ENCODE results near the gene CYSRT1. TPM values are rescaled to one million over a fixed set of nuclear protein-coding genes. Genes with fewer than 3 reads are reported as not detected.
A peak's percentile ranks its signal among the peaks of the same experiment; 100 is the strongest.

CYSRT1 gene
- total RNA-seq, 3 donors from 2014 or later, result not detected

- H3K36me3 ChIP-seq (ENCODE audit: low read depth), result no peaks in the 10 kb centered on the region
- H3K4me1 ChIP-seq (ENCODE audit: low read depth), result peaks cover 64% of the 10 kb centered on the region
- peak; percentile 82 to 90 (median 85) for DNase-seq
- TF ChIP-seq, protein P1, sequence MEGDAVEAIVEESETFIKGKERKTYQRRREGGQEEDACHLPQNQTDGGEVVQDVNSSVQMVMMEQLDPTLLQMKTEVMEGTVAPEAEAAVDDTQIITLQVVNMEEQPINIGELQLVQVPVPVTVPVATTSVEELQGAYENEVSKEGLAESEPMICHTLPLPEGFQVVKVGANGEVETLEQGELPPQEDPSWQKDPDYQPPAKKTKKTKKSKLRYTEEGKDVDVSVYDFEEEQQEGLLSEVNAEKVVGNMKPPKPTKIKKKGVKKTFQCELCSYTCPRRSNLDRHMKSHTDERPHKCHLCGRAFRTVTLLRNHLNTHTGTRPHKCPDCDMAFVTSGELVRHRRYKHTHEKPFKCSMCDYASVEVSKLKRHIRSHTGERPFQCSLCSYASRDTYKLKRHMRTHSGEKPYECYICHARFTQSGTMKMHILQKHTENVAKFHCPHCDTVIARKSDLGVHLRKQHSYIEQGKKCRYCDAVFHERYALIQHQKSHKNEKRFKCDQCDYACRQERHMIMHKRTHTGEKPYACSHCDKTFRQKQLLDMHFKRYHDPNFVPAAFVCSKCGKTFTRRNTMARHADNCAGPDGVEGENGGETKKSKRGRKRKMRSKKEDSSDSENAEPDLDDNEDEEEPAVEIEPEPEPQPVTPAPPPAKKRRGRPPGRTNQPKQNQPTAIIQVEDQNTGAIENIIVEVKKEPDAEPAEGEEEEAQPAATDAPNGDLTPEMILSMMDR (IDR thresholded peaks at IDR 0.05), result no peak
- no peak overlapping the region for H3K4me3 ChIP-seq
- peak; percentile 59 for ATAC-seq
- no peaks in the 10 kb centered on the region for H3K9me3 ChIP-seq
- intact Hi-C loops (cut with DNase I, micrococcal nuclease), result no loop called here
Observed at GRCh38 chr9:137194909-137195308, 30.1 kb upstream of the CYSRT1 start.

GRCh38 chr9:137195525-137196220 is 29.3 kb upstream of the CYSRT1 start:
- intact Hi-C loops (cut with DNase I, micrococcal nuclease), result no loop called here
- Histone ChIP-seq H3K4me3 (no peak overlapping the region), H3K9me3 (no peaks in the 10 kb centered on the region), H3K4me1 (ENCODE audit: low read depth) (peaks cover 57% of the 10 kb centered on the region), H3K36me3 (ENCODE audit: low read depth) (peaks cover under 1% of the 10 kb centered on the region)
- DNase-seq (peak; percentile 90 to 94 (median 94)), ATAC-seq (peak; percentile 72)
- TF ChIP-seq, protein P1 (IDR thresholded peaks at IDR 0.05), result no peak

GRCh38 chr9:137198051-137198901 is 26.7 kb upstream of the CYSRT1 start:
- intact Hi-C loops (cut with DNase I, micrococcal nuclease), result no loop called here
- H3K4me1 ChIP-seq (ENCODE audit: low read depth), result peaks cover 60% of the 10 kb centered on the region
- H3K9me3 ChIP-seq, result no peaks in the 10 kb centered on the region
- peak overlapping the region; percentile 56 for H3K4me3 ChIP-seq
- DNase-seq (peak; percentile 81 to 85 (median 84)), ATAC-seq (peak; percentile 39)
- TF ChIP-seq, protein P1 (IDR thresholded peaks at IDR 0.05), result no peak
- peaks cover 3% of the 10 kb centered on the region for H3K36me3 ChIP-seq (ENCODE audit: low read depth)

DNA sequence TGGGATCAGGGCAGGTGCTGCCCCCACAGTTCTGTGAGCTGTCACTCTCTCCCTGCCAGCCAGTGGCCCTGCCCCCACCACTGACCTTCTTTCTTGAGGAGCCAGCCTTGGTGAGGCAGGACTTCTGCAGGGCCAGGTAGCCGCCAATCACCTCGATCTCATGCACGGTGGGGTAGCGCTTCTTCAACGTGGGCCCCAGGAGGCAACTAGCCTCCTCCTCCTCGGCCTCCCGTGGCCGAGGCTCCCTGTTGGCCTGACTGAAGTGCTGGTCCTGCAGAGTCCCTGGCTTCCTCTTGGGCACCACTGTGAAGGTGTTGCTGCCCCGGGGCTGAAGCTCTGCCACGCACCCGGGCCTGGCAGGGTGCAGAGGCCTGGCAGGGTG is 26.1 kb upstream of the CYSRT1 start:
- Histone ChIP-seq H3K4me3 (peak overlapping the region; percentile 56), H3K9me3 (no peaks in the 10 kb centered on the region), H3K36me3 (ENCODE audit: low read depth) (peaks cover 3% of the 10 kb centered on the region), H3K4me1 (ENCODE audit: low read depth) (peaks cover 65% of the 10 kb centered on the region)
- TF ChIP-seq, protein P1 (IDR thresholded peaks at IDR 0.05), result no peak
- intact Hi-C loops (cut with DNase I, micrococcal nuclease), result no loop called here
- ATAC-seq (no peak), DNase-seq (no peak)

DNA sequence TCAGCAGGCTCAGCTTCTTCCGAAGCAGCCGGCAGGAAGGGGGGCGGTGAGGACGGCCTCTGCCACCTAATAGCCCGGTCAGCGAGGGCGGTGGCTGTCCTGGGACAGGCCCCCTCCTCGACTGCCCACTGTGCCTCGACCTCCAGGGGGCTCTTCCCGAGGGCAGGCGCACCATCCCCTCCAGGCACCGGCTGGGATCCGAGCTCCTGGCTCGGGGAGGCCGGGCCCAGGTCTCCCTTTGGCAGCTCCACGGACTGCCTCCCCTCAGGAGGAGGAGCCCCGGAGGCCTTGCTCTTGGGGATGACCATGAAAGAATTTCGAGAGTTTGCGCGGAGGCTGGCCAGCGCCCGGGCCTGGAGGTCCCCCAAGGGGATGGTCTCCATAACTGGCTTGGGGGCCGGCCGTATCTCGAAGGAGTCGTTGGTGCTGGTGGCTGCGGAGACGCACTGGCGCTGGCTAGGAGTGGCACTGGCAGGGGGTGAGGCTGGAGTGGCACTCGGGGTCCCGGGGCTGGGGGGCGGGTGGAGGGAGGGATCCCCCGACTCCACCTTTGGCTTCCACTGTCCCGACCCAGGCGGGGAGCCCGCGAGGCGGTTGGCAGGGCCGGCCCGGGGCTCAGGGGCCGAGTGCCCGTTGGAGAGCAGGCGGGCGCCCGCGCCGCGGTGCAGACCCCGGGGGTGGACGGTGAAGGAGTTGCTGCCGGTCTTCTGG is 25.4 kb upstream of the CYSRT1 start:
- intact Hi-C loops (cut with DNase I, micrococcal nuclease), result no loop called here
- H3K9me3 ChIP-seq, result no peaks in the 10 kb centered on the region
- TF ChIP-seq, protein P1 (IDR thresholded peaks at IDR 0.05), result no peak
- H3K36me3 ChIP-seq (ENCODE audit: low read depth), result peaks cover 3% of the 10 kb centered on the region
- H3K4me1 ChIP-seq (ENCODE audit: low read depth), result peaks cover 65% of the 10 kb centered on the region
- peak in 1 of 3 donors; percentile 59 for DNase-seq
- peak overlapping the region; percentile 56 for H3K4me3 ChIP-seq
- ATAC-seq, result no peak
